Gastrocnemius medialis (tissue), 4 donors: ENCODE measurements around the gene DNAH2. TPM values are rescaled to one million over a fixed set of nuclear protein-coding genes. Genes with fewer than 3 reads are reported as not detected.

Experiments used
- ATAC-seq, 2 donors: fragments of 150-250 bp; one replicate each; pipeline ENCODE4 v1.9.1; 2016
- DNase-seq, 2 donors: peaks; one replicate each; pipeline ENCODE4 v3.0.0-alpha.2; 2019
- H3K27ac ChIP-seq, 4 donors: fragments of 200-600 bp; sonication (generic); 1 replicate in 1 of 4; 2 replicates in 3 of 4; pipeline ENCODE4 v1.5.1; 2016 to 2018; ENCODE audit warnings: mild to moderate bottlenecking in 2 of 4, moderate library complexity in 1 of 4
- H3K27me3 ChIP-seq, 3 donors: fragments of 200-600 bp; sonication (generic) in 2 of 3; 1 replicate in 1 of 3; 2 replicates in 2 of 3; pipeline versions ENCODE4 v1.5.1 to v1.6.0; 2016 to 2019; ENCODE audit warnings: mild to moderate bottlenecking in 1 of 3, moderate library complexity in 1 of 3
- H3K36me3 ChIP-seq, 2 donors: fragments of 200-600 bp; sonication (generic) in 1 of 2; one replicate each; pipeline ENCODE4 v1.5.1; 2017 to 2018
- H3K4me1 ChIP-seq, 2 donors: fragments of 200-600 bp; sonication (generic) in 1 of 2; one replicate each; pipeline ENCODE4 v1.5.1; 2016 to 2017; ENCODE audit warnings: mild to moderate bottlenecking in 2 of 2
- H3K4me3 ChIP-seq, 4 donors: fragments of 200-600 bp; sonication (generic) in 3 of 4; 1 replicate in 1 of 4; 2 replicates in 3 of 4; pipeline ENCODE4 v1.5.1; 2016 to 2019; ENCODE audit warnings: mild to moderate bottlenecking in 2 of 4
- H3K9me3 ChIP-seq, 3 donors: fragments of 200-600 bp; sonication (generic) in 2 of 3; 1 replicate in 1 of 3; 2 replicates in 2 of 3; pipeline ENCODE4 v1.5.1; 2016 to 2019
- POLR2A ChIP-seq, 2 donors: fragments of 450-650 bp; IDR thresholded peaks; one replicate each; pipeline ENCODE4 v1.6.1; 2017; ENCODE audit warnings: antibody characterized with exemption in 2 of 2, mild to moderate bottlenecking in 2 of 2, moderate library complexity in 2 of 2
- in situ Hi-C, 4 donors: fragments of 200-750 bp; cut with MboI; loops; one replicate each; pipeline versions ENCODE4 v1.15.0 to v1.8.0; 2017; ENCODE audit warnings: low sequenced_read_pairs in 4 of 4
- intact Hi-C: fragments of 100-400 bp; cut with DNase I; formaldehyde crosslinking; loops from one replicate; pipeline ENCODE4 v1.15.1; 2023; ENCODE audit warnings: low total_unique reads
- total RNA-seq, 4 donors: library from RNA; depleted of rRNA; stranded (reverse); fragments of >200 nt; gene quantifications; one replicate each; pipeline versions ENCODE4 v1.1.0 to v1.2.3, GENCODE V29; 2016
- TF ChIP-seq, protein P1 (sequence below), 5 experiments: fragments of 450-650 bp in 3 of 5; fragments of 200-600 bp in 2 of 5; sonication (generic) in 2 of 5; IDR thresholded peaks in 4 of 5; conservative IDR thresholded peaks in 1 of 5; 1 replicate in 4 of 5; 2 replicates in 1 of 5; pipeline ENCODE4 v1.5.1; 2016 to 2019; ENCODE audit warnings: antibody characterized with exemption in 5 of 5, mild to moderate bottlenecking in 3 of 5, moderate library complexity in 3 of 5

Gene DNAH2
- total RNA-seq, 4 donors from 2014 or later, result not detected

DNA sequence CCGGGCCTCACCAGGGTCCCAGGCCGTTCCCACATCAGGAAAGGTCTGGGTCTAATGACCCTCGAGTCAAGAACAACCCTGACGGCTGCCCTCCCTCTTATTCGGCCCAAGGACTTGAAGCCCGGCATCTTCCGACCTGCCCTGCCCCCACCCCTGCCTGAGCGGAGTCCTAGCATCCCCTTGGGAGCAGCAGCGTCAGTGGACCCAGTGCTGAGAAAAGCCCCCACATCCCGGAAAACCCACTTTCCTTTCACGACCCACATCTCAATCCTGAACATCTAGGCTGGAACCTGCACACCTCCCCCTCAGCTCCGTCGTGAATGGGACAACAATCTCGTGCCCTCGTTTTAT, 138.1 kb downstream of the DNAH2 start:
- H3K4me3 ChIP-seq, result peak overlapping the region; percentile 65 to 87 (median 80)

GRCh38 chr17:7856011-7856810, 138.7 kb downstream of the DNAH2 start:
- ATAC-seq, result no peak
- intact Hi-C loops, result loop anchor here (2.0 to 10.0 kb wide), 4 partner anchors 31 to 111 kb away; partner anchors contain the start of genes CNTROB, RNF227 and TRAPPC1
- Histone ChIP-seq H3K4me3 (peak overlapping the region; percentile 65 to 87 (median 80)), H3K36me3 (peaks cover 0 to 12% of the 10 kb centered on the region in 2 donors), H3K27ac (peak overlapping the region; percentile 91 to 99 (median 96)), H3K4me1 (peaks cover 29 to 37% of the 10 kb centered on the region in 2 donors), H3K27me3 (no peaks in the 10 kb centered on the region), H3K9me3 (no peaks in the 10 kb centered on the region)
- in situ Hi-C loops, result loop anchor here in 2 of 4 donors (25.0 kb wide), 1 partner anchor 131 kb away; no protein-coding TSS in a partner anchor
- DNase-seq, result peak in 1 of 2 donors; percentile 44
- no peak for TF ChIP-seq POLR2A (IDR thresholded peaks at IDR 0.05)
- TF ChIP-seq, protein P1, sequence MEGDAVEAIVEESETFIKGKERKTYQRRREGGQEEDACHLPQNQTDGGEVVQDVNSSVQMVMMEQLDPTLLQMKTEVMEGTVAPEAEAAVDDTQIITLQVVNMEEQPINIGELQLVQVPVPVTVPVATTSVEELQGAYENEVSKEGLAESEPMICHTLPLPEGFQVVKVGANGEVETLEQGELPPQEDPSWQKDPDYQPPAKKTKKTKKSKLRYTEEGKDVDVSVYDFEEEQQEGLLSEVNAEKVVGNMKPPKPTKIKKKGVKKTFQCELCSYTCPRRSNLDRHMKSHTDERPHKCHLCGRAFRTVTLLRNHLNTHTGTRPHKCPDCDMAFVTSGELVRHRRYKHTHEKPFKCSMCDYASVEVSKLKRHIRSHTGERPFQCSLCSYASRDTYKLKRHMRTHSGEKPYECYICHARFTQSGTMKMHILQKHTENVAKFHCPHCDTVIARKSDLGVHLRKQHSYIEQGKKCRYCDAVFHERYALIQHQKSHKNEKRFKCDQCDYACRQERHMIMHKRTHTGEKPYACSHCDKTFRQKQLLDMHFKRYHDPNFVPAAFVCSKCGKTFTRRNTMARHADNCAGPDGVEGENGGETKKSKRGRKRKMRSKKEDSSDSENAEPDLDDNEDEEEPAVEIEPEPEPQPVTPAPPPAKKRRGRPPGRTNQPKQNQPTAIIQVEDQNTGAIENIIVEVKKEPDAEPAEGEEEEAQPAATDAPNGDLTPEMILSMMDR (IDR thresholded peaks at IDR 0.05 in 4 of 5, conservative IDR thresholded peaks at IDR 0.05 in 1 of 5), result no peak

More for the DNA sequence above, 138.1 kb downstream of the DNAH2 start:
- TF ChIP-seq, protein P1 (IDR thresholded peaks at IDR 0.05 in 4 of 5, conservative IDR thresholded peaks at IDR 0.05 in 1 of 5), result no peak
- TF ChIP-seq POLR2A (IDR thresholded peaks at IDR 0.05), result no peak
- DNase-seq (peak in 1 of 2 donors; percentile 28), ATAC-seq (no peak)
- Histone ChIP-seq H3K27me3 (no peaks in the 10 kb centered on the region), H3K4me1 (peaks cover 29 to 37% of the 10 kb centered on the region in 2 donors), H3K9me3 (no peaks in the 10 kb centered on the region), H3K36me3 (peaks cover 0 to 18% of the 10 kb centered on the region in 2 donors), H3K27ac (peak overlapping the region; percentile 91 to 99 (median 96))
- intact Hi-C loops (loop anchor here (2.0 to 10.0 kb wide), 4 partner anchors 31 to 111 kb away; partner anchors contain the start of genes CNTROB, RNF227 and TRAPPC1), in situ Hi-C loops (loop anchor here in 2 of 4 donors (25.0 kb wide), 1 partner anchor 132 kb away; no protein-coding TSS in a partner anchor)

GRCh38 chr17:7856811-7857712, 139.5 kb downstream of the DNAH2 start, which contains the start of gene NAA38:
Gene NAA38 (minus strand): TSS chr17:7857559. CDS start chr17:7857463, 96 bp downstream.
- intact Hi-C loops, result loop anchor here (1.0 to 10.0 kb wide), 7 partner anchors 14 to 169 kb away; partner anchors contain the start of genes CNTROB, RNF227, TRAPPC1 and WRAP53
- H3K36me3 ChIP-seq, result peaks cover 0 to 12% of the 10 kb centered on the region in 2 donors
- DNase-seq (peak; percentile 97 to 98), ATAC-seq (peak; percentile 93 to 95)
- H3K27ac ChIP-seq, result peak within 1 kb of the TSS; percentile 91 to 99 (median 96)
- in situ Hi-C loops, result loop anchor here in 2 of 4 donors (25.0 kb wide), 1 partner anchor 130 kb away; no protein-coding TSS in a partner anchor
- peaks cover 26 to 35% of the 10 kb centered on the region in 2 donors for H3K4me1 ChIP-seq
- no peaks in the 10 kb centered on the region for H3K27me3 ChIP-seq
- no peaks in the 10 kb centered on the region for H3K9me3 ChIP-seq
- TF ChIP-seq POLR2A (IDR thresholded peaks at IDR 0.05), result peak in 1 of 2 donors; percentile 48
- TF ChIP-seq, protein P1 (IDR thresholded peaks at IDR 0.05 in 4 of 5, conservative IDR thresholded peaks at IDR 0.05 in 1 of 5), result peak; percentile 4 to 72 (median 63)
- H3K4me3 ChIP-seq, result peak within 1 kb of the TSS; percentile 65 to 87 (median 80)
